ENCODE results near the gene VIP.

Gene VIP

DNA sequence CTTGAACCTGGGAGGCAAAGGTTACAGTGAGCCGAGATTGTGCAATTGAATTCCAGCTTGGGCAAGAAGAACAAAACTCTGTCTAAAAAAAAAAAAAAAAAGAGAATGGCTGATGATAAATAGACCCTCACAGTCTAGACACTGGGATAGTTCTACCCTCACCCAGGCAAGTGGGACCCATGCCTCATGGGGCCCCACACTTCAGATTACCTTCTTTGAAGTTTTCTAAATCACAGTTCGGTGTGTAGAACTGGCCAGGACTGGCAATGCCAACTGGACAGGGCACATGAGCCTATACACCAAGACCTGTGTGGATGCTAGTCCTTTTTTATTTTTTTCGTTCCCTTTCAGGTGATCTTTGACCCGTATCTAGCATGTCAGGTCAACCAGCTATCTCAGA is 24.3 kb upstream of the VIP start:
- Histone ChIP-seq H3K27ac (no peak overlapping the region), H3K36me3 (ENCODE audit: insufficient read depth) (no peaks in the 10 kb centered on the region), H3K9ac (no peak overlapping the region), H3K79me2 (ENCODE audit: insufficient read depth, low read depth) (no peaks in the 10 kb centered on the region), H3K27me3 (ENCODE audit: insufficient read depth, low read depth) (no peaks in the 10 kb centered on the region), H4K20me1 (ENCODE audit: insufficient read depth) (no peaks in the 10 kb centered on the region), H3K4me3 (IDR thresholded peaks at IDR 0.05; ENCODE audit: insufficient read depth, low read depth, low read length) (no peak overlapping the region), H3K4me1 (ENCODE audit: low read depth, poor library complexity, severe bottlenecking) (no peaks in the 10 kb centered on the region), H3K4me2 (no peak overlapping the region), H2AFZ (ENCODE audit: low read depth) (no peak overlapping the region)
- no peak for TF ChIP-seq CTCF (conservative IDR thresholded peaks at IDR 0.05; ENCODE audit: low read depth, low read length)

- H3K27me3 ChIP-seq (ENCODE audit: insufficient read depth, low read depth) = no peaks in the 10 kb centered on the region
- H4K20me1 ChIP-seq (ENCODE audit: insufficient read depth) = no peaks in the 10 kb centered on the region
- no peak overlapping the region for H3K4me3 ChIP-seq (IDR thresholded peaks at IDR 0.05; ENCODE audit: insufficient read depth, low read depth, low read length)
- H3K4me2 ChIP-seq = no peak overlapping the region
- no peaks in the 10 kb centered on the region for H3K4me1 ChIP-seq (ENCODE audit: low read depth, poor library complexity, severe bottlenecking)
- H3K27ac ChIP-seq = no peak overlapping the region
- no peak overlapping the region for H2AFZ ChIP-seq (ENCODE audit: low read depth)
- no peak overlapping the region for H3K9ac ChIP-seq
- no peak for TF ChIP-seq CTCF (conservative IDR thresholded peaks at IDR 0.05; ENCODE audit: low read depth, low read length)
- H3K36me3 ChIP-seq (ENCODE audit: insufficient read depth) = no peaks in the 10 kb centered on the region
- H3K79me2 ChIP-seq (ENCODE audit: insufficient read depth, low read depth) = no peaks in the 10 kb centered on the region
These were observed 23.1 kb upstream of the VIP start for GRCh38 chr6:152727507-152727906.

DNA sequence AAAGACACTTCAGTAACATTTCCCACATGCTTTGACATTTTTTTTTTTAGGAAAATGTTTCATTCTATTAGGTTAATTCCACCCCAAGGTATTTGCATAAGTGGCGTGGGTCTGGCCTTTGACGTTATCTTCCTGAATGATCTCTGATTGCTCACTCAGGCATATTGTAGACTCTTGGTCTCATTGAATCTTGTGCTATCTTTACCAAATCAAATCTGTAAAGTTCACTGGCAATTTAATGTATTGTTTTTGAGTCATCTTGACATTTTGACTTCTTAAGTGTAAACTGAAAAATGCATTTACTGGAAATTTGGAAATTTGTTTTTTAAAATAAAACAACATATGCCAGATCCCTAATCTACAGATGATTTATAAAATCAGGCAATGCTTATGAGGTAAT is 16.0 kb upstream of the VIP start:
- Histone ChIP-seq H3K27ac (no peak overlapping the region), H2AFZ (ENCODE audit: low read depth) (no peak overlapping the region), H3K79me2 (ENCODE audit: insufficient read depth, low read depth) (no peaks in the 10 kb centered on the region), H3K4me2 (no peak overlapping the region), H4K20me1 (ENCODE audit: insufficient read depth) (no peaks in the 10 kb centered on the region), H3K4me3 (IDR thresholded peaks at IDR 0.05; ENCODE audit: insufficient read depth, low read depth, low read length) (no peak overlapping the region), H3K4me1 (ENCODE audit: low read depth, poor library complexity, severe bottlenecking) (no peaks in the 10 kb centered on the region), H3K27me3 (ENCODE audit: insufficient read depth, low read depth) (no peaks in the 10 kb centered on the region), H3K9ac (no peak overlapping the region), H3K36me3 (ENCODE audit: insufficient read depth) (no peaks in the 10 kb centered on the region)
- TF ChIP-seq CTCF (conservative IDR thresholded peaks at IDR 0.05; ENCODE audit: low read depth, low read length) = no peak

- H3K4me2 ChIP-seq = no peak overlapping the region
These were observed 13.8 kb upstream of the VIP start for GRCh38 chr6:152736687-152737273.

More at GRCh38 chr6:152736687-152737273, 13.8 kb upstream of the VIP start:
- Histone ChIP-seq H2AFZ (ENCODE audit: low read depth) (no peak overlapping the region), H3K79me2 (ENCODE audit: insufficient read depth, low read depth) (no peaks in the 10 kb centered on the region), H3K36me3 (ENCODE audit: insufficient read depth) (no peaks in the 10 kb centered on the region), H3K4me3 (IDR thresholded peaks at IDR 0.05; ENCODE audit: insufficient read depth, low read depth, low read length) (no peak overlapping the region), H4K20me1 (ENCODE audit: insufficient read depth) (no peaks in the 10 kb centered on the region), H3K27ac (no peak overlapping the region), H3K9ac (no peak overlapping the region), H3K4me1 (ENCODE audit: low read depth, poor library complexity, severe bottlenecking) (no peaks in the 10 kb centered on the region), H3K27me3 (ENCODE audit: insufficient read depth, low read depth) (no peaks in the 10 kb centered on the region)
- TF ChIP-seq CTCF (conservative IDR thresholded peaks at IDR 0.05; ENCODE audit: low read depth, low read length) = no peak
